Psoas muscle (tissue), 8 donors: ENCODE data around the gene ACOX3. TPM values are rescaled to one million over a fixed set of nuclear protein-coding genes. Genes with fewer than 3 reads are reported as not detected.

Experiments used
- ATAC-seq, 4 donors: fragments of 200-7000 bp; cut with Tn5 transposase; one replicate each; pipeline ENCODE4 v1.9.1; 2020; ENCODE audit warnings: moderate library complexity in 3 of 4, mild to moderate bottlenecking in 2 of 4
- DNase-seq, 2 donors: peaks; one replicate each; pipeline ENCODE4 v3.0.0-alpha.2; 2020
- H3K27ac ChIP-seq: fragments of 200-600 bp; one replicate; pipeline ENCODE4 v1.8.0; 2022
- H3K27me3 ChIP-seq, 3 donors: fragments of 200-600 bp in 1 of 3; one replicate each; pipeline versions ENCODE4 v1.6.1 to v1.8.0; 2013 to 2022; ENCODE audit warnings: low read length in 2 of 3, mild to moderate bottlenecking in 2 of 3, moderate library complexity in 1 of 3; ENCODE audit not compliant: insufficient read depth in 3 of 3
- H3K36me3 ChIP-seq, 2 donors: fragments of 200-600 bp in 1 of 2; one replicate each; pipeline versions ENCODE4 v1.6.1 to v1.8.0; 2013 to 2022; ENCODE audit warnings: low read depth in 1 of 2, mild to moderate bottlenecking in 1 of 2, moderate library complexity in 1 of 2; ENCODE audit not compliant: insufficient read depth in 1 of 2
- H3K4me1 ChIP-seq: fragments of 200-600 bp; one replicate; pipeline ENCODE4 v1.8.0; 2022
- H3K4me3 ChIP-seq: fragments of 200-600 bp; one replicate; pipeline ENCODE4 v1.8.0; 2022; ENCODE audit warnings: mild to moderate bottlenecking
- H3K9me3 ChIP-seq: fragments of 200-600 bp; one replicate; pipeline ENCODE4 v1.8.0; 2022
- CTCF ChIP-seq: fragments of 200-600 bp; IDR thresholded peaks from one replicate; pipeline ENCODE4 v1.8.0; 2022; ENCODE audit warnings: antibody characterized with exemption
- WGBS, 3 donors: extraction: QIAGEN DNeasy Blood & Tissue Kit; methylation state at CpG; one replicate each; pipeline versions ENCODE4 v1.1.6 to v1.1.7; 2013; 5-methylcytosine and 5-hydroxymethylcytosine counted together
- intact Hi-C, 2 donors: fragments of 100-400 bp; cut with DNase I; formaldehyde crosslinking; loops; one replicate each; pipeline versions ENCODE4 v1.11.0 to v1.14.2; 2022
- polyA plus RNA-seq, 3 donors: library from polyadenylated mRNA; stranded (reverse); fragments of 200-250 nt; gene quantifications; one replicate each; pipeline ENCODE4 v1.2.3, GENCODE V29; 2013
- total RNA-seq, 4 donors: library from RNA; stranded (reverse); fragmentation: NEBNext Ultra II Directional in 2 of 4; extraction: Animal tissue kit (Norgen Biotek cat#: 25700) in 2 of 4; gene quantifications; one replicate each; pipeline versions ENCODE4 v1.2.1 to v1.2.4, GENCODE V29; 2021 to 2023
- donor health status: healthy with polysubstance abuse.
- donor health status: DM: no; HTN: no; CAD: no; lungs with moderate emphysema.
- donor health status: Bipolar disorder and iron deficiency.
- donor health status: healthy.
- donor health status: DM: yes; HTN: yes; CAD: no.
- donor health status: DM: no; HTN: no; CAD: no.
- donor health status: DM: no; HTN: no; CAD: no.
- donor health status: DM: yes; HTN: yes; CAD: no.

ACOX3 gene
- total and polyA plus RNA-seq, 7 donors, result 5.6 to 18.8 (median 10.8) TPM

- DNase-seq, result peak in 1 of 2 donors; percentile 79
- Histone ChIP-seq H3K4me3 (no peak overlapping the region), H3K4me1 (peaks cover 19% of the 10 kb centered on the region), H3K27me3 (no peaks in the 10 kb centered on the region), H3K27ac (peak overlapping the region; percentile 70), H3K36me3 (peaks cover 0 to 22% of the 10 kb centered on the region in 2 donors), H3K9me3 (no peaks in the 10 kb centered on the region)
- no peak for TF ChIP-seq CTCF
- 53 to 70% (median 55%) methylated on average over 22 of the region's 22 CpGs for WGBS, 3 donors
- intact Hi-C loops, result no loop called here
- peak; percentile 81 to 90 (median 88) for ATAC-seq
These were observed 59.8 kb downstream of the ACOX3 start for GRCh38 chr4:8380511-8381415.

- Histone ChIP-seq H3K36me3 (peaks cover 0 to 24% of the 10 kb centered on the region in 2 donors), H3K4me3 (no peak overlapping the region), H3K4me1 (peaks cover 19% of the 10 kb centered on the region)
These were observed 60.8 kb downstream of the ACOX3 start for GRCh38 chr4:8379771-8380170.

GRCh38 chr4:8379281-8379680 is 61.2 kb downstream of the ACOX3 start:
- peaks cover 19% of the 10 kb centered on the region for H3K4me1 ChIP-seq
- 93 to 97% (median 94%) methylated on average over 12 of the region's 12 CpGs for WGBS, 3 donors
- peak in 1 of 2 donors; percentile 35 for DNase-seq

More at GRCh38 chr4:8379771-8380170, 60.8 kb downstream of the ACOX3 start:
- 90 to 97% (median 97%) methylated on average over 6 of the region's 6 CpGs for WGBS, 3 donors
- TF ChIP-seq CTCF, result no peak
- Histone ChIP-seq H3K27ac (peak overlapping the region; percentile 70), H3K27me3 (no peaks in the 10 kb centered on the region), H3K9me3 (no peaks in the 10 kb centered on the region)
- ATAC-seq, result no peak
- intact Hi-C loops, result loop anchor here in 1 of 2 donors (5.0 kb wide), 1 partner anchor 37 kb away; no protein-coding TSS in a partner anchor
- DNase-seq, result no peak

GRCh38 chr4:8378776-8379175 is 61.7 kb downstream of the ACOX3 start:
- intact Hi-C loops, result loop anchor here in 1 of 2 donors (5.0 kb wide), 1 partner anchor 36 kb away; no protein-coding TSS in a partner anchor
- no peak overlapping the region for H3K27ac ChIP-seq
- H3K9me3 ChIP-seq, result no peaks in the 10 kb centered on the region
- H3K4me3 ChIP-seq, result no peak overlapping the region
- H3K36me3 ChIP-seq, result peaks cover 0 to 28% of the 10 kb centered on the region in 2 donors
- ATAC-seq (no peak), DNase-seq (peak in 1 of 2 donors; percentile 30)
- no peaks in the 10 kb centered on the region for H3K27me3 ChIP-seq
- WGBS, 3 donors, result 78 to 85% (median 81%) methylated on average over 9 of the region's 9 CpGs
- peaks cover 19% of the 10 kb centered on the region for H3K4me1 ChIP-seq
- TF ChIP-seq CTCF, result no peak

More at GRCh38 chr4:8379281-8379680, 61.2 kb downstream of the ACOX3 start:
- intact Hi-C loops, result loop anchor here in 1 of 2 donors (5.0 kb wide), 1 partner anchor 37 kb away; no protein-coding TSS in a partner anchor
- Histone ChIP-seq H3K27ac (no peak overlapping the region), H3K27me3 (no peaks in the 10 kb centered on the region), H3K36me3 (peaks cover 0 to 28% of the 10 kb centered on the region in 2 donors), H3K9me3 (no peaks in the 10 kb centered on the region), H3K4me3 (no peak overlapping the region)
- ATAC-seq, result no peak
- no peak for TF ChIP-seq CTCF
